Thoracic aorta (tissue), 2 donors: Measurements from ENCODE around the gene ADAD2. TPM values are rescaled to one million over a fixed set of nuclear protein-coding genes. Genes with fewer than 3 reads are reported as not detected.
A peak's percentile ranks its signal among the peaks of the same experiment; 100 is the strongest.

Experiments used
- ATAC-seq: fragments of 150-250 bp; one replicate; pipeline ENCODE4 v1.8.0; 2017; ENCODE audit warnings: low read depth; ENCODE audit not compliant: insufficient number of reproducible peaks, low FRiP score
- DNase-seq: peaks from one replicate; pipeline ENCODE4 v3.0.0-alpha.2; 2020; ENCODE audit warnings: low spot score
- H3K27ac ChIP-seq, 2 donors: fragments of 200-600 bp; sonication (generic); 1 replicate in 1 of 2; 2 replicates in 1 of 2; pipeline ENCODE4 v1.5.1; 2016; ENCODE audit warnings: mild to moderate bottlenecking in 2 of 2, moderate library complexity in 2 of 2
- H3K27me3 ChIP-seq: fragments of 200-600 bp; sonication (generic); replicated peaks from 2 replicates; pipeline ENCODE4 v1.6.0; 2016; ENCODE audit warnings: mild to moderate bottlenecking; ENCODE audit not compliant: insufficient read depth
- H3K36me3 ChIP-seq: fragments of 200-600 bp; sonication (generic); one replicate; pipeline ENCODE4 v1.5.1; 2016
- H3K4me1 ChIP-seq, 2 donors: fragments of 200-600 bp; sonication (generic); 1 replicate in 1 of 2; 2 replicates in 1 of 2; pipeline versions ENCODE4 v1.5.1 to v1.6.0; 2016; ENCODE audit warnings: low read depth in 2 of 2, mild to moderate bottlenecking in 1 of 2; ENCODE audit not compliant: control insufficient read depth in 1 of 2
- H3K4me3 ChIP-seq: fragments of 200-600 bp; sonication (generic); 2 replicates; pipeline ENCODE4 v1.5.1; 2016; ENCODE audit warnings: mild to moderate bottlenecking
- H3K9me3 ChIP-seq: fragments of 200-600 bp; sonication (generic); 2 replicates; pipeline ENCODE4 v1.5.1; 2016
- CTCF ChIP-seq: fragments of 200-600 bp; sonication (generic); IDR thresholded peaks from one replicate; pipeline ENCODE4 v1.5.1; 2019; ENCODE audit warnings: antibody characterized with exemption
- total RNA-seq, 2 donors: library from RNA; depleted of rRNA; stranded (reverse); fragments of >200 nt; gene quantifications; one replicate each; pipeline versions ENCODE4 v1.1.0 to v1.2.3, GENCODE V29; 2016

The ADAD2 gene
- not detected for total RNA-seq

GRCh38 chr16:84190731-84191388 is at the start of gene ADAD2:
Gene ADAD2 (plus strand): TSS chr16:84191157. CDS start chr16:84191231, 74 bp downstream.
- no peaks in the 10 kb centered on the region for H3K9me3 ChIP-seq
- ATAC-seq = no peak
- peaks cover 4 to 5% of the 10 kb centered on the region in 2 donors for H3K4me1 ChIP-seq
- H3K27me3 ChIP-seq = no peaks in the 10 kb centered on the region
- no peaks in the 10 kb centered on the region for H3K36me3 ChIP-seq
- H3K4me3 ChIP-seq = no peak within 1 kb of the TSS
- no peak within 1 kb of the TSS for H3K27ac ChIP-seq
- TF ChIP-seq CTCF = no peak
- DNase-seq = no peak

GRCh38 chr16:84143081-84143480 is 47.9 kb upstream of the ADAD2 start:
- ATAC-seq = no peak
- TF ChIP-seq CTCF = no peak
- no peak overlapping the region for H3K4me3 ChIP-seq
- H3K36me3 ChIP-seq = no peaks in the 10 kb centered on the region
- no peak for DNase-seq
- no peak overlapping the region for H3K27ac ChIP-seq
- peaks cover 3 to 13% of the 10 kb centered on the region in 2 donors for H3K4me1 ChIP-seq
- H3K9me3 ChIP-seq = no peaks in the 10 kb centered on the region
- no peaks in the 10 kb centered on the region for H3K27me3 ChIP-seq

GRCh38 chr16:84143784-84144199 is 47.2 kb upstream of the ADAD2 start:
- no peaks in the 10 kb centered on the region for H3K27me3 ChIP-seq
- no peak overlapping the region for H3K27ac ChIP-seq
- H3K9me3 ChIP-seq = no peaks in the 10 kb centered on the region
- H3K36me3 ChIP-seq = no peaks in the 10 kb centered on the region
- no peak for DNase-seq
- no peak for TF ChIP-seq CTCF
- ATAC-seq = no peak
- peaks cover 3 to 13% of the 10 kb centered on the region in 2 donors for H3K4me1 ChIP-seq
- H3K4me3 ChIP-seq = peak overlapping the region; percentile 98

- no peak for TF ChIP-seq CTCF
- no peak for DNase-seq
- no peak overlapping the region for H3K27ac ChIP-seq
Observed at GRCh38 chr16:84144209-84144858, 46.6 kb upstream of the ADAD2 start.

GRCh38 chr16:84144859-84145639 is 45.9 kb upstream of the ADAD2 start, which contains the start of the genes DNAAF1 and HSDL1:
Gene DNAAF1 (plus strand): TSS chr16:84145308. CDS start chr16:84145441, 133 bp downstream.
Gene HSDL1 (minus strand): TSS chr16:84145177. CDS start chr16:84131321, 13,856 bp downstream.
- no peak for TF ChIP-seq CTCF

More at GRCh38 chr16:84144209-84144858, 46.6 kb upstream of the ADAD2 start:
- Histone ChIP-seq H3K4me3 (peak overlapping the region; percentile 98), H3K4me1 (peaks cover 3 to 13% of the 10 kb centered on the region in 2 donors), H3K9me3 (no peaks in the 10 kb centered on the region), H3K36me3 (no peaks in the 10 kb centered on the region), H3K27me3 (no peaks in the 10 kb centered on the region)
- ATAC-seq = no peak

More at GRCh38 chr16:84144859-84145639, 45.9 kb upstream of the ADAD2 start, which contains the start of the genes DNAAF1 and HSDL1:
- H3K36me3 ChIP-seq = no peaks in the 10 kb centered on the region
- H3K27me3 ChIP-seq = no peaks in the 10 kb centered on the region
- peak within 1 kb of the TSS; percentile 98 for H3K4me3 ChIP-seq
- ATAC-seq (peak; percentile 85), DNase-seq (peak; percentile 53)
- no peaks in the 10 kb centered on the region for H3K9me3 ChIP-seq
- peaks cover 3 to 13% of the 10 kb centered on the region in 2 donors for H3K4me1 ChIP-seq
- H3K27ac ChIP-seq = no peak within 1 kb of the TSS
